ENCODE data around the gene HCAR2. TPM values are rescaled to one million over a fixed set of nuclear protein-coding genes. Genes with fewer than 3 reads are reported as not detected.

HCAR2 gene
- total and polyA plus RNA-seq, 2 of the 13 experiments (the other 11 are each of a cell fraction or from before 2014, with no cell fraction given) = 0.09 to 5.6 TPM

DNA sequence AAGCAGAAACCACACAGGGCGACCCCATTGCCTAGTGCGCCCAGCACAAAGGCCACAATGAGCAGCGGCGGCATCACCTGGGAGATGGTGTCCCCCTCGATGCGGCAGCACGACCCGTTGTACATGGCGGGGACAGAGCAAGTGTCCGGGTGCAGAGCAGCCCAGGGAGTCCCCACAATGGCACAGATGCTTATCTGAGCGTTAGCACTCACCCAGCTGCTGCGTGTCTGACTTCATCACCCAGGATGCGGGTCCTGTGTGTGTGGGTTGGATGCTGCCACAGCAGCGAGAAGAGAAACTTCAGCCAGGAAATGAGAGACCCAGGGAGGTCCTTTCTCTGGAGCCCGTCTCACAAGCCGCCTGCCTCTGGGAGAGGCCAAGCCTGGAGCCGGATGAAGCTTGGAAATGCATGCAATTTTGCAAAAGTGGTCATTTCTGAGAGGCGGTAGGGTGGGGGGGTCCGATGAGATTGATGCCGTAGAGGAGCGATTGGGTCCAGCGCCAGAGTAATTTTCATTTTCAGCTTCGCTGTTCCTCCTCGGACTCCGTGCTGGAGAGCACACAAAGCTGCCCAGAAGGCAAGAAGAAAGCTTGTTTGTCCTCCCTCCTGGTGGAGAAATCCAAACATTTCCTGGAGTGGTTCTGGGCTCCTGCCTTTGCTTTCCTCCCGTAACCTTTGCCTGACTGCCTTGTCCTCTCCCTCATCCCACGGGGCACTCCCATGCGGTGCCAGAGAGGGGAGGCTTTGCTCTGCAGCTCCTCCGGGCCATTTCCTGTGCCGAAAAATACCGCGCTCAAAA, 27.3 kb upstream of the HCAR2 start, which contains the start of gene HCAR1 (continued):
- TF ChIP-seq, protein P1, sequence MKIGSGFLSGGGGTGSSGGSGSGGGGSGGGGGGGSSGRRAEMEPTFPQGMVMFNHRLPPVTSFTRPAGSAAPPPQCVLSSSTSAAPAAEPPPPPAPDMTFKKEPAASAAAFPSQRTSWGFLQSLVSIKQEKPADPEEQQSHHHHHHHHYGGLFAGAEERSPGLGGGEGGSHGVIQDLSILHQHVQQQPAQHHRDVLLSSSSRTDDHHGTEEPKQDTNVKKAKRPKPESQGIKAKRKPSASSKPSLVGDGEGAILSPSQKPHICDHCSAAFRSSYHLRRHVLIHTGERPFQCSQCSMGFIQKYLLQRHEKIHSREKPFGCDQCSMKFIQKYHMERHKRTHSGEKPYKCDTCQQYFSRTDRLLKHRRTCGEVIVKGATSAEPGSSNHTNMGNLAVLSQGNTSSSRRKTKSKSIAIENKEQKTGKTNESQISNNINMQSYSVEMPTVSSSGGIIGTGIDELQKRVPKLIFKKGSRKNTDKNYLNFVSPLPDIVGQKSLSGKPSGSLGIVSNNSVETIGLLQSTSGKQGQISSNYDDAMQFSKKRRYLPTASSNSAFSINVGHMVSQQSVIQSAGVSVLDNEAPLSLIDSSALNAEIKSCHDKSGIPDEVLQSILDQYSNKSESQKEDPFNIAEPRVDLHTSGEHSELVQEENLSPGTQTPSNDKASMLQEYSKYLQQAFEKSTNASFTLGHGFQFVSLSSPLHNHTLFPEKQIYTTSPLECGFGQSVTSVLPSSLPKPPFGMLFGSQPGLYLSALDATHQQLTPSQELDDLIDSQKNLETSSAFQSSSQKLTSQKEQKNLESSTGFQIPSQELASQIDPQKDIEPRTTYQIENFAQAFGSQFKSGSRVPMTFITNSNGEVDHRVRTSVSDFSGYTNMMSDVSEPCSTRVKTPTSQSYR (CRISPR knock-in tag; IDR thresholded peaks at IDR 0.05; ENCODE audit: borderline replicate concordance) = no peak
- no peak for TF ChIP-seq KAT7 (CRISPR knock-in tag; IDR thresholded peaks at IDR 0.05; ENCODE audit: borderline replicate concordance)
- TF ChIP-seq, protein P2, sequence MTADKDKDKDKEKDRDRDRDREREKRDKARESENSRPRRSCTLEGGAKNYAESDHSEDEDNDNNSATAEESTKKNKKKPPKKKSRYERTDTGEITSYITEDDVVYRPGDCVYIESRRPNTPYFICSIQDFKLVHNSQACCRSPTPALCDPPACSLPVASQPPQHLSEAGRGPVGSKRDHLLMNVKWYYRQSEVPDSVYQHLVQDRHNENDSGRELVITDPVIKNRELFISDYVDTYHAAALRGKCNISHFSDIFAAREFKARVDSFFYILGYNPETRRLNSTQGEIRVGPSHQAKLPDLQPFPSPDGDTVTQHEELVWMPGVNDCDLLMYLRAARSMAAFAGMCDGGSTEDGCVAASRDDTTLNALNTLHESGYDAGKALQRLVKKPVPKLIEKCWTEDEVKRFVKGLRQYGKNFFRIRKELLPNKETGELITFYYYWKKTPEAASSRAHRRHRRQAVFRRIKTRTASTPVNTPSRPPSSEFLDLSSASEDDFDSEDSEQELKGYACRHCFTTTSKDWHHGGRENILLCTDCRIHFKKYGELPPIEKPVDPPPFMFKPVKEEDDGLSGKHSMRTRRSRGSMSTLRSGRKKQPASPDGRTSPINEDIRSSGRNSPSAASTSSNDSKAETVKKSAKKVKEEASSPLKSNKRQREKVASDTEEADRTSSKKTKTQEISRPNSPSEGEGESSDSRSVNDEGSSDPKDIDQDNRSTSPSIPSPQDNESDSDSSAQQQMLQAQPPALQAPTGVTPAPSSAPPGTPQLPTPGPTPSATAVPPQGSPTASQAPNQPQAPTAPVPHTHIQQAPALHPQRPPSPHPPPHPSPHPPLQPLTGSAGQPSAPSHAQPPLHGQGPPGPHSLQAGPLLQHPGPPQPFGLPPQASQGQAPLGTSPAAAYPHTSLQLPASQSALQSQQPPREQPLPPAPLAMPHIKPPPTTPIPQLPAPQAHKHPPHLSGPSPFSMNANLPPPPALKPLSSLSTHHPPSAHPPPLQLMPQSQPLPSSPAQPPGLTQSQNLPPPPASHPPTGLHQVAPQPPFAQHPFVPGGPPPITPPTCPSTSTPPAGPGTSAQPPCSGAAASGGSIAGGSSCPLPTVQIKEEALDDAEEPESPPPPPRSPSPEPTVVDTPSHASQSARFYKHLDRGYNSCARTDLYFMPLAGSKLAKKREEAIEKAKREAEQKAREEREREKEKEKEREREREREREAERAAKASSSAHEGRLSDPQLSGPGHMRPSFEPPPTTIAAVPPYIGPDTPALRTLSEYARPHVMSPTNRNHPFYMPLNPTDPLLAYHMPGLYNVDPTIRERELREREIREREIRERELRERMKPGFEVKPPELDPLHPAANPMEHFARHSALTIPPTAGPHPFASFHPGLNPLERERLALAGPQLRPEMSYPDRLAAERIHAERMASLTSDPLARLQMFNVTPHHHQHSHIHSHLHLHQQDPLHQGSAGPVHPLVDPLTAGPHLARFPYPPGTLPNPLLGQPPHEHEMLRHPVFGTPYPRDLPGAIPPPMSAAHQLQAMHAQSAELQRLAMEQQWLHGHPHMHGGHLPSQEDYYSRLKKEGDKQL (CRISPR knock-in tag; IDR thresholded peaks at IDR 0.05; ENCODE audit: low read depth) = no peak
- TF ChIP-seq CCAR2 (optimal IDR thresholded peaks at IDR 0.05; ENCODE audit: low read depth, low read length) = no peak
- TF ChIP-seq ZNF3 (CRISPR knock-in tag; IDR thresholded peaks at IDR 0.05) = no peak
- 0 out of 2 replicates have a peak, but pooled peaks have one; percentile 6 for TF ChIP-seq MTA1 (CRISPR knock-in tag; IDR thresholded peaks at IDR 0.05; ENCODE audit: borderline replicate concordance)
- TF ChIP-seq POLR2AphosphoS5 (IDR thresholded peaks at IDR 0.05; ENCODE audit: low read depth, low read length) = no peak
- TF ChIP-seq SP2 (CRISPR knock-in tag; IDR thresholded peaks at IDR 0.05) = no peak
- no peak for TF ChIP-seq ZNF775 (CRISPR knock-in tag; IDR thresholded peaks at IDR 0.05; ENCODE audit: borderline replicate concordance)
- TF ChIP-seq HOXA7 (CRISPR knock-in tag; IDR thresholded peaks at IDR 0.05) = no peak
- no peak for TF ChIP-seq MXI1 (IDR thresholded peaks at IDR 0.05; ENCODE audit: borderline replicate concordance, low read depth, low read length)
- no peak for TF ChIP-seq MBNL3 (CRISPR knock-in tag; conservative IDR thresholded peaks at IDR 0.05)
- TF ChIP-seq PCBP1 (IDR thresholded peaks at IDR 0.05; ENCODE audit: borderline replicate concordance, low read depth, low read length) = no peak
- TF ChIP-seq, protein P3, sequence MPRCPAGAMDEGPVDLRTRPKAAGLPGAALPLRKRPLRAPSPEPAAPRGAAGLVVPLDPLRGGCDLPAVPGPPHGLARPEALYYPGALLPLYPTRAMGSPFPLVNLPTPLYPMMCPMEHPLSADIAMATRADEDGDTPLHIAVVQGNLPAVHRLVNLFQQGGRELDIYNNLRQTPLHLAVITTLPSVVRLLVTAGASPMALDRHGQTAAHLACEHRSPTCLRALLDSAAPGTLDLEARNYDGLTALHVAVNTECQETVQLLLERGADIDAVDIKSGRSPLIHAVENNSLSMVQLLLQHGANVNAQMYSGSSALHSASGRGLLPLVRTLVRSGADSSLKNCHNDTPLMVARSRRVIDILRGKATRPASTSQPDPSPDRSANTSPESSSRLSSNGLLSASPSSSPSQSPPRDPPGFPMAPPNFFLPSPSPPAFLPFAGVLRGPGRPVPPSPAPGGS (CRISPR knock-in tag; IDR thresholded peaks at IDR 0.05) = no peak
- TF ChIP-seq PAF1 (CRISPR knock-in tag; IDR thresholded peaks at IDR 0.05) = no peak
- no peak for TF ChIP-seq PAX8 (CRISPR knock-in tag; IDR thresholded peaks at IDR 0.05; ENCODE audit: borderline replicate concordance)
- TF ChIP-seq, protein P4, sequence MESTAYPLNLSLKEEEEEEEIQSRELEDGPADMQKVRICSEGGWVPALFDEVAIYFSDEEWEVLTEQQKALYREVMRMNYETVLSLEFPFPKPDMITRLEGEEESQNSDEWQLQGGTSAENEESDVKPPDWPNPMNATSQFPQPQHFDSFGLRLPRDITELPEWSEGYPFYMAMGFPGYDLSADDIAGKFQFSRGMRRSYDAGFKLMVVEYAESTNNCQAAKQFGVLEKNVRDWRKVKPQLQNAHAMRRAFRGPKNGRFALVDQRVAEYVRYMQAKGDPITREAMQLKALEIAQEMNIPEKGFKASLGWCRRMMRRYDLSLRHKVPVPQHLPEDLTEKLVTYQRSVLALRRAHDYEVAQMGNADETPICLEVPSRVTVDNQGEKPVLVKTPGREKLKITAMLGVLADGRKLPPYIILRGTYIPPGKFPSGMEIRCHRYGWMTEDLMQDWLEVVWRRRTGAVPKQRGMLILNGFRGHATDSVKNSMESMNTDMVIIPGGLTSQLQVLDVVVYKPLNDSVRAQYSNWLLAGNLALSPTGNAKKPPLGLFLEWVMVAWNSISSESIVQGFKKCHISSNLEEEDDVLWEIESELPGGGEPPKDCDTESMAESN (CRISPR knock-in tag; conservative IDR thresholded peaks at IDR 0.05) = no peak
